GM19395 (cell line): ENCODE measurements around the gene CCDC86.

Experiments
- ATAC-seq: cut with Tn5 transposase; IDR thresholded peaks from one replicate; pipeline ENCODE4 v1.9.1; 2021; ENCODE audit warnings: mild to moderate bottlenecking, moderate library complexity; ENCODE audit not compliant: unreplicated experiment

CCDC86 gene

DNA sequence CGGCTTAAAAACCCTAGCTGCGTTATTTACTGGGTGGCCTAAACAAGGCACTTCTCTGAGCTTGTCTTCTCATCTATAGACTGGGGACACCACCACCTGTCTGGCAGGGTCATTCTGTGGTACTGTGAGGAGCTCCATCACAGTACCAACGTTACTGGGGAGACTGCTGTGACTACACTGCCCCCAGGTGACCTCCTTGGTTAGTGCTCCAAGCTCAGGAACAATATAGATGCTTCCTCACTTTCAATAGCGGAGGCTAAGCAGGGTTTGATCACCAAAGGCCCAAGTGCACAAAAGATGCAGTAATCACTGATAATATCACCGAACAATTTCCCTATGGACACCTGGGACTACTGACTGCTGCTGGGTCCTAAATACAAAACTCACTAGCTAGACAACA is 45.6 kb downstream of the CCDC86 start:
- no peak for ATAC-seq

DNA sequence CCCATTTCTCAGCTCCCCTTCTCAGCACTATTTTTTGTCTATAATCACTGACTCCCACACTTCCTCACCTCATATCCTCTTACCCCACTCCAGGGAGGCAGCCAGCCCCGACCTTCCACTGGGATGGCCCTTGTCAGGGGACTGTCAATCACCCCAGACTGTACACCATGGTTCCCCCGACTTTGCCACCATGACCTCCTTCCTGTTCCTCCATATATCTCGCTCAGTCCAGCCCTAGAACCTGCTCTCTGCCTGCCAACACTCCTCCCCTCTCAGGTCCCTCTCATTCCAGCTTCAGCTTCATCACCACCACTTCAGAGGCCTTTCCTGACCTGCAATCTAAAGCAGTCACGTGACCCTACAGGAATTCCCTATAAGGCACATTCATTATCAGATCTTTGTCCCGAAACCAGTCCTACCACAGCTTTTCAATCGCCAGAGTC is 48.0 kb downstream of the CCDC86 start:
- ATAC-seq, result no peak

DNA sequence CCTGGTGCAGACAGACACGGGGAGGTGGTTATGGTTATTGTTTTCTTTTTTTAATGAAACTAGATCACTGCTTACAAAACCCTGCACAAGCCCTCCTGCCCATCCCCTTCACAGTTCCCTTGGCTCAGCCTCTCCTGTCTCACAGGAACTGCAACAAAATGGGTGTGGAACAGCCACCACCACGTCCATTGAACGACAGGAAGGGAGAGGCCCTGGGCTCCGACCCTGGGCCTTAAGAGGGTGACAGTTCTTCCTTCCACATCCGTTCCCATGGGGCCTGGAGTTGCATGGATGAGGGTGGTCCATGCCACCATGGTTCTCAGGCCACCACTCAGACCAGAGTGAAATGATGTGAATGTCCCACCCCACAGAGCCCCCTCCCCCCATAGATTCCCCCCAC is 48.8 kb downstream of the CCDC86 start:
- ATAC-seq, result no peak

DNA sequence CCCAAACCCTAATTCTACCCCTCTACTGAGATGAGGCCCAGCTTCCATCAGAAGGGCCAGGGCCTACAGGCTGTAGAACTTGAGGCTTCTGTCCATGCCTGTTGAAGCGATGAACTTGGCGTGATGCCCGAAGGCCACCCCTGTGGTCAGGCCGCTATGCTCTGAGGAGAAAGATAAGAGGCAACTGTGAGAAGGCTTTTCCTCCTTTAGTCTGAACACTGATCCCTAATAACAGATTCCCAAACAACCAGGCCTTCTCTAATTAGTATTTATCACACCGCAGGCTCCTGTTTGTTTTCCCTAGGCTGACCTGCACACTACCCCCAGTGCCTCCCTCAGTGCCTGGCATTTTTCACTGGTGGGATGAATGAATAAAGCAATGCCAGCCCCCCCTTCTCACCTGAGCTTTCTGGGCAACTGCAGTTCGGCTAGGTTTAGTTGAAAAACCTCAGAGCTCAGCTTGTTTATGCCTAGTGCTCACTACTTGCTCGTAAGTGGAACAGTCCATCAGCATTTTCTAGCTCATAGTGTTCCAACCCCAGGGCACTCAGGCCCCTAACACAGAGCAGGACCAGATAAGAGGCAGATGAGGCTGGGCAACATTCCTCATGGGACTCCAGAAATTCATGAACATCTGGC is 49.3 kb downstream of the CCDC86 start:
- ATAC-seq, result no peak

DNA sequence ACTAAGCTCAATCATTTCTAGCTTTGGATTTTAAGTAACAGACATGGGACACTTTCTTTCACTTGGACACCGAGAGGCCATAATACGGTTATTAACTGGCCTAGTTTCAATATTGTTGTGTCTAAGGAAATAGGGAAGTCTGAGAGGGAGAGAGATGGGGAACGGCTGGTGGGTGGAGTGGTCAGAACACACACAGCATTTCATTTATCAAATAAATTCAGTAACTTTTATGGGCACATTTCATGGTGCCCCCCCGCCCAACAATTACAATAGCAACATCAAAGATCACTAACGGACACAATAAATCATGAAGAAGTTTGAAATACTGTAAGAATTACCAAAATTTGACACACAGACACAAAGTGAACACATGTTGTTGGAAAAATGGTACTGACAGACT is 53.8 kb downstream of the CCDC86 start:
- ATAC-seq, result no peak

- no peak for ATAC-seq
These were observed 55.6 kb downstream of the CCDC86 start for GRCh38 chr11:60897496-60897895.

DNA sequence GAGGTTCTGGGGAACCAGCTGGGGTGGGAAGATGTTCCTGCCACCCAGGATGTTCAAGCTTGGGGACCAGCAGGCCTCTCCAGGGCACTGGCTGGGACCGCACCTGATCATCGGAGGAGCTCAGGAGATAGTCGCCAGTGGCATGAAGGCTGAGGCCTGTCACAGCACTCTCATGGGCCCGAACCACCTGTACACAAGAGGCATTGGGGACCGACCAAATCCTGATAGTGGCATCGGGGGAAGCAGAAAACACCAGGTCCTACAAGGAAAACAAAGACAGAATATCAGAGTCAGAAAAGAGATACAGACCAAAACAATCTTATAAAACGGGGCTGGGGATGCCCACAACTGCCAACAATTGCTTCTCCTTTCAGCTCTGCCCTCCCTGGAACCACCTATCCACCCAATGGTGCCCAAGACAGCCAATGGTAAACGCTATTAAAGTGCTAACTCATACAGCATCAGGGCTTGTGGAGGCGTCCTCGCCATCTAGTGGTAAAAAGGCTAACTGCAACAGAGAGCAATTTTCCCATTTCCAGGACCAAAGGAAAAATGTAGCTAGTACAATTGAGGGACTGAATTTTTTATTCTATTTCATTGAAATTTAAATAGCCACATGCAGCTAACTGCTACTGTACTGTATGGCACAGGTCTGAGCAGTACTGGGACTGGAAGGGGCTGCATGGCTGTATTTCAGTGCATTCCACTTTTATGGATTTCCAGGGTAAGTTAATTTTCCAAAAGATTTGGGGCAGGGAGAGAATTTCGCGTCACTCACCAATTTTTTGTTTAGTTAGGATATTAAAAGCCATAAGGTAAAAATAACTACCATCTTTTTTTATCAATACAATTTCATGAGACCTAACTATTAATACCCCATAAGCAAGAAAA is 57.4 kb downstream of the CCDC86 start:
- no peak for ATAC-seq

DNA sequence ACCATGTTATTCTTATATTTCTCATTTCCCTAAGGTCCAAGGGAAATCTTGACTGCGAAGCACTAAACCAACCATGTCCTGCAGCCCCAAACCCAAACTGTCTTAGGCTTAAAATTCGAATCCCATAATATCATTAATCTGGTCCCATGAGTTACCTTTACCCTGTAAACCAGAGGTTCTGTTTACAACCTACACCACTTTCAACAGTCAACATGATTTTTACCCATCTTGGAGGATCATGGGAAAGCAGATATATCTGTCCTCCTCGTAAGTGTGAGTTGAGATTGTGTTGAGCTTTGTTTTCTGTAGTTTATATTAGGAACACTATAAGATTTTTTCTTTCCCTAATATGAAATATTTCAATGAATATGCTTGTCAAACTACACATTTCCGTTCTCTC is 58.1 kb downstream of the CCDC86 start:
- no peak for ATAC-seq
